ENCODE data around the gene ASPRV1.

GRCh38 chr2:70007151-70007550 lies 45.7 kb upstream of the ASPRV1 start:
- TF ChIP-seq CTCF (IDR thresholded peaks at IDR 0.05), result no peak
- TF ChIP-seq POLR2A (IDR thresholded peaks at IDR 0.05), result no peak
- no peak for TF ChIP-seq EP300 (IDR thresholded peaks at IDR 0.05)
